HepG2 (cell line): ENCODE measurements around the gene NOL11. TPM values are rescaled to one million over a fixed set of nuclear protein-coding genes. Genes with fewer than 3 reads are reported as not detected.

Experiments used
- ATAC-seq: fragments of 200-7000 bp; cut with Tn5 transposase; 3 replicates; pipeline ENCODE4 v1.9.1; 2020; ENCODE audit warnings: mild to moderate bottlenecking, moderate library complexity
- BruUV-seq: library from RNA; stranded (reverse); fragments of 400-500 nt; replicated peaks from 2 replicates; lab custom pipeline; 2021; lab: Mats Ljungman, UMichigan
- CTCF ChIA-PET: fragments of 300-600 bp; formaldehyde crosslinking; extraction: SDS; loops from one replicate; lab custom pipeline; 2021; ENCODE audit warnings: low total read pairs, inconsistent platforms, low intra/inter-chr PET ratio; lab: Yijun Ruan, JAX
- POLR2A ChIA-PET: fragments of 350-600 bp; sonication (Branson Sonifier 250); formaldehyde crosslinking; loops from one replicate; lab custom pipeline; 2020; ENCODE audit warnings: antibody characterized with exemption, inconsistent platforms; lab: Yijun Ruan, JAX
- DNase-seq: peaks from one replicate; pipeline ENCODE4 v3.0.0-alpha.2; 2015; ENCODE audit warnings: low spot score
- FAIRE-seq: peaks from 3 replicates; lab custom pipeline; 2011; peaks lifted over from hg19 to GRCh38; lab: Jason Lieb, UNC
- H2AFZ ChIP-seq: one replicate; pipeline ENCODE4 v1.6.1; 2011; ENCODE audit warnings: low read length, inconsistent platforms
- H3K27ac ChIP-seq: fragments of 300-600 bp; 3 replicates; pipeline ENCODE4 v1.8.0; 2011; ENCODE audit warnings: mixed run types, mild to moderate bottlenecking, mixed read lengths, low read length, inconsistent platforms; ENCODE audit not compliant: insufficient read depth; ENCODE audit errors: extremely low read length
- H3K27me3 ChIP-seq, 2 experiments: fragments of 200-600 bp in 1 of 2; 2 replicates in 1 of 2; 3 replicates in 1 of 2; pipeline versions ENCODE4 v1.6.0 to v1.8.0; 2011; ENCODE audit warnings: low read length in 2 of 2, mild to moderate bottlenecking in 2 of 2, moderate library complexity in 2 of 2, inconsistent platforms in 1 of 2; ENCODE audit not compliant: insufficient read depth in 2 of 2, control insufficient read depth in 1 of 2
- H3K36me3 ChIP-seq, 2 experiments: fragments of 200-600 bp in 1 of 2; replicated peaks in 1 of 2; 2 replicates in 1 of 2; 3 replicates in 1 of 2; pipeline versions ENCODE4 v1.5.1 to v1.8.0; 2011; ENCODE audit warnings: low read length in 2 of 2, inconsistent platforms in 1 of 2; ENCODE audit not compliant: insufficient read depth in 2 of 2, control insufficient read depth in 1 of 2
- H3K4me1 ChIP-seq: 2 replicates; pipeline ENCODE4 v1.5.1; 2012; ENCODE audit warnings: low read length, inconsistent platforms; ENCODE audit not compliant: insufficient read depth
- H3K4me2 ChIP-seq: 2 replicates; pipeline ENCODE4 v1.6.0; 2011; ENCODE audit warnings: low read depth, low read length, inconsistent platforms
- H3K4me3 ChIP-seq, 3 experiments: fragments of 200-600 bp in 1 of 3; sonication (generic), shearing (Covaris generic) in 1 of 3; replicated peaks in 1 of 3; 2 replicates each; pipeline ENCODE4 v1.5.1; 2011 to 2016; ENCODE audit warnings: low read length in 3 of 3, inconsistent platforms in 2 of 3, low read depth in 2 of 3, mild to moderate bottlenecking in 2 of 3, control low read depth in 1 of 3, mixed read lengths in 1 of 3; ENCODE audit not compliant: insufficient read depth in 1 of 3
- H3K79me2 ChIP-seq: one replicate; pipeline ENCODE4 v1.6.1; 2011; ENCODE audit warnings: low read length, inconsistent platforms; ENCODE audit not compliant: insufficient read depth
- H3K9ac ChIP-seq: 2 replicates; pipeline ENCODE4 v1.6.0; 2011; ENCODE audit warnings: mild to moderate bottlenecking, low read depth, low read length, inconsistent platforms; ENCODE audit not compliant: insufficient read depth
- H3K9me3 ChIP-seq: 2 replicates; pipeline ENCODE4 v1.5.1; 2012; ENCODE audit warnings: mild to moderate bottlenecking, low read length
- H4K20me1 ChIP-seq: 2 replicates; pipeline ENCODE4 v1.6.0; 2011; ENCODE audit warnings: inconsistent platforms, mild to moderate bottlenecking, low read length, moderate library complexity; ENCODE audit not compliant: insufficient read depth
- DBP ChIP-seq: sonication (generic); formaldehyde crosslinking; IDR thresholded peaks from 2 replicates; pipeline ENCODE4 v1.4.0; 2020; ENCODE audit warnings: missing genetic modification reagents; ENCODE audit errors: not compliant biosample characterization
- DMAP1 ChIP-seq: IDR thresholded peaks from 2 replicates; pipeline ENCODE4 v1.6.1; 2016
- E2F1 ChIP-seq: sonication (generic); formaldehyde crosslinking; IDR thresholded peaks from 2 replicates; pipeline ENCODE4 v1.5.0; 2020; ENCODE audit warnings: missing genetic modification reagents
- ETV6 ChIP-seq: sonication (generic); formaldehyde crosslinking; conservative IDR thresholded peaks from 2 replicates; pipeline ENCODE4 v1.4.0; 2020; ENCODE audit warnings: missing genetic modification reagents
- FOXO1 ChIP-seq: sonication (generic); formaldehyde crosslinking; IDR thresholded peaks from 2 replicates; pipeline ENCODE4 v1.4.0; 2020; ENCODE audit warnings: missing genetic modification reagents
- KAT8 ChIP-seq: IDR thresholded peaks from 2 replicates; pipeline ENCODE4 v1.6.1; 2016; ENCODE audit warnings: missing genetic modification reagents, missing compliant biosample characterization
- MTF2 ChIP-seq: sonication (generic); formaldehyde crosslinking; IDR thresholded peaks from 2 replicates; pipeline ENCODE4 v1.5.0; 2020; ENCODE audit warnings: missing genetic modification reagents, borderline replicate concordance
- MZF1 ChIP-seq: sonication (generic); formaldehyde crosslinking; IDR thresholded peaks from 2 replicates; pipeline ENCODE4 v1.8.1; 2023; ENCODE audit warnings: mild to moderate bottlenecking, missing genetic modification reagents, borderline replicate concordance
- SMAD1 ChIP-seq: sonication (generic); formaldehyde crosslinking; IDR thresholded peaks from 2 replicates; pipeline ENCODE4 v1.4.0; 2020; ENCODE audit warnings: missing genetic modification reagents, low read depth, mild to moderate bottlenecking, borderline replicate concordance
- ZKSCAN1 ChIP-seq: fragments of 150-350 bp; IDR thresholded peaks from 2 replicates; pipeline ENCODE4 v1.6.1; 2014; ENCODE audit warnings: low read length
- ZNF256 ChIP-seq: sonication (generic); formaldehyde crosslinking; conservative IDR thresholded peaks from 2 replicates; pipeline ENCODE4 v1.4.0; 2020; ENCODE audit warnings: missing genetic modification reagents
- ZNF567 ChIP-seq: sonication (generic); formaldehyde crosslinking; IDR thresholded peaks from 2 replicates; pipeline ENCODE4 v1.8.1; 2023; ENCODE audit warnings: mild to moderate bottlenecking, missing genetic modification reagents, borderline replicate concordance
- WGBS: methylation state at CpG from one replicate; pipeline ENCODE4 v1.1.6; 2017; ENCODE audit warnings: low lambda C conversion rate; 5-methylcytosine and 5-hydroxymethylcytosine counted together
- in situ Hi-C: cut with HindIII; loops from 2 replicates; pipeline ENCODE4 v1.10.0; 2017; ENCODE audit warnings: low pct_unique_long_range_greater_than_20kb; ENCODE audit not compliant: extremely low pct_ligation_motif_present
- intact Hi-C: fragments of 100-400 bp; cut with micrococcal nuclease; formaldehyde crosslinking; loops from one replicate; pipeline ENCODE4 v1.10.0; 2022; ENCODE audit not compliant: unreplicated experiment
- polyA plus RNA-seq, 8 experiments: library from polyadenylated mRNA; depleted of rRNA in 3 of 8; stranded (reverse) in 7 of 8; unstranded in 1 of 8; fragments of >200 nt; fragmentation: Illumina TruSeq in 4 of 8; extraction: Trizol in 4 of 8; gene quantifications; 2 replicates each; pipeline versions ENCODE4 v1.2.1 to v1.2.3, GENCODE V29; 2011 to 2016; ENCODE audit warnings: low read depth in 4 of 8, missing spikeins in 1 of 8, mixed read lengths in 1 of 8; ENCODE audit not compliant: insufficient read depth in 1 of 8
- total RNA-seq, 5 experiments: library from RNA; depleted of rRNA; stranded (reverse); fragments of >200 nt; fragmentation: Illumina TruSeq; extraction: Trizol; gene quantifications; 2 replicates each; pipeline ENCODE4 v1.2.3, GENCODE V29; 2016; ENCODE audit warnings: low read depth in 1 of 5

NOL11 gene
- total and polyA plus RNA-seq, 2 of the 13 experiments (the other 11 are each of a cell fraction or from before 2014, with no cell fraction given): 45.8 to 124 TPM

- no peak for ATAC-seq
Measured at GRCh38 chr17:67679225-67679624, 38.5 kb upstream of the NOL11 start.

GRCh38 chr17:67679721-67680120 is 38.0 kb upstream of the NOL11 start:
- ATAC-seq (no peak), DNase-seq (no peak), FAIRE-seq (no peak)
- H4K20me1 ChIP-seq: no peaks in the 10 kb centered on the region
- H3K9me3 ChIP-seq: no peaks in the 10 kb centered on the region
- no peak overlapping the region for H3K4me2 ChIP-seq
- H3K36me3 ChIP-seq: no peaks in the 10 kb centered on the region
- no peak overlapping the region for H3K27ac ChIP-seq
- H3K27me3 ChIP-seq: no peaks in the 10 kb centered on the region
- intact Hi-C loops: no loop called here
- no TSS peak for BruUV-seq
- no peak overlapping the region for H2AFZ ChIP-seq
- TF ChIP-seq SMAD1 (CRISPR knock-in tag) (no peak), ETV6 (CRISPR knock-in tag) (no peak), DBP (CRISPR knock-in tag) (no peak), MZF1 (CRISPR knock-in tag) (no peak), MTF2 (CRISPR knock-in tag) (no peak), FOXO1 (no peak)
- TF ChIP-seq, all 625 proteins: peak for 0
- Histone ChIP-seq H3K79me2 (no peaks in the 10 kb centered on the region), H3K9ac (no peak overlapping the region), H3K4me3 (no peak overlapping the region), H3K4me1 (peaks cover 9% of the 10 kb centered on the region)
- POLR2A ChIA-PET: no interaction called here
- in situ Hi-C loops: no loop called here
- 71% methylated on average over 6 of the region's 6 CpGs for WGBS
- CTCF ChIA-PET: no interaction called here

More at GRCh38 chr17:67679225-67679624, 38.5 kb upstream of the NOL11 start:
- Histone ChIP-seq H3K27me3 (no peaks in the 10 kb centered on the region), H3K4me1 (peaks cover 9% of the 10 kb centered on the region), H3K4me3 (no peak overlapping the region), H3K36me3 (no peaks in the 10 kb centered on the region), H3K4me2 (no peak overlapping the region), H3K79me2 (no peaks in the 10 kb centered on the region), H3K27ac (no peak overlapping the region), H3K9me3 (no peaks in the 10 kb centered on the region), H3K9ac (no peak overlapping the region), H4K20me1 (no peaks in the 10 kb centered on the region), H2AFZ (no peak overlapping the region)
- ChIA-PET CTCF (no interaction called here), POLR2A (no interaction called here)
- WGBS: 93% methylated on average over 2 of the region's 2 CpGs
- in situ Hi-C loops (no loop called here), intact Hi-C loops (no loop called here)
- no TSS peak for BruUV-seq
- no peak for TF ChIP-seq E2F1 (CRISPR knock-in tag)
- no peak for TF ChIP-seq ZNF567 (CRISPR knock-in tag)
- no peak for TF ChIP-seq ZKSCAN1
- TF ChIP-seq KAT8 (CRISPR knock-in tag): no peak
- no peak for TF ChIP-seq FOXO1
- no peak for TF ChIP-seq DMAP1 (CRISPR knock-in tag)
- TF ChIP-seq ZNF256: no peak
- DNase-seq (no peak), FAIRE-seq (no peak)
